ENCODE data around the gene FLYWCH1.

GRCh38 chr16:2896480-2897010 lies 15.2 kb upstream of the FLYWCH1 start:
- TF ChIP-seq, protein P1, sequence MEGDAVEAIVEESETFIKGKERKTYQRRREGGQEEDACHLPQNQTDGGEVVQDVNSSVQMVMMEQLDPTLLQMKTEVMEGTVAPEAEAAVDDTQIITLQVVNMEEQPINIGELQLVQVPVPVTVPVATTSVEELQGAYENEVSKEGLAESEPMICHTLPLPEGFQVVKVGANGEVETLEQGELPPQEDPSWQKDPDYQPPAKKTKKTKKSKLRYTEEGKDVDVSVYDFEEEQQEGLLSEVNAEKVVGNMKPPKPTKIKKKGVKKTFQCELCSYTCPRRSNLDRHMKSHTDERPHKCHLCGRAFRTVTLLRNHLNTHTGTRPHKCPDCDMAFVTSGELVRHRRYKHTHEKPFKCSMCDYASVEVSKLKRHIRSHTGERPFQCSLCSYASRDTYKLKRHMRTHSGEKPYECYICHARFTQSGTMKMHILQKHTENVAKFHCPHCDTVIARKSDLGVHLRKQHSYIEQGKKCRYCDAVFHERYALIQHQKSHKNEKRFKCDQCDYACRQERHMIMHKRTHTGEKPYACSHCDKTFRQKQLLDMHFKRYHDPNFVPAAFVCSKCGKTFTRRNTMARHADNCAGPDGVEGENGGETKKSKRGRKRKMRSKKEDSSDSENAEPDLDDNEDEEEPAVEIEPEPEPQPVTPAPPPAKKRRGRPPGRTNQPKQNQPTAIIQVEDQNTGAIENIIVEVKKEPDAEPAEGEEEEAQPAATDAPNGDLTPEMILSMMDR (conservative IDR thresholded peaks at IDR 0.05; ENCODE audit: low read length), result no peak
- TF ChIP-seq EZH2phosphoT487 (IDR thresholded peaks at IDR 0.05; ENCODE audit: borderline replicate concordance), result no peak

All from Loucy (cell line).